ENCODE results near the gene CNIH3.
"Not testable (repeated sequence)": the region's sequence is repeated elsewhere in the genome, so short reads cannot be mapped to it uniquely, and the experiment has no call there.

CNIH3 gene

DNA sequence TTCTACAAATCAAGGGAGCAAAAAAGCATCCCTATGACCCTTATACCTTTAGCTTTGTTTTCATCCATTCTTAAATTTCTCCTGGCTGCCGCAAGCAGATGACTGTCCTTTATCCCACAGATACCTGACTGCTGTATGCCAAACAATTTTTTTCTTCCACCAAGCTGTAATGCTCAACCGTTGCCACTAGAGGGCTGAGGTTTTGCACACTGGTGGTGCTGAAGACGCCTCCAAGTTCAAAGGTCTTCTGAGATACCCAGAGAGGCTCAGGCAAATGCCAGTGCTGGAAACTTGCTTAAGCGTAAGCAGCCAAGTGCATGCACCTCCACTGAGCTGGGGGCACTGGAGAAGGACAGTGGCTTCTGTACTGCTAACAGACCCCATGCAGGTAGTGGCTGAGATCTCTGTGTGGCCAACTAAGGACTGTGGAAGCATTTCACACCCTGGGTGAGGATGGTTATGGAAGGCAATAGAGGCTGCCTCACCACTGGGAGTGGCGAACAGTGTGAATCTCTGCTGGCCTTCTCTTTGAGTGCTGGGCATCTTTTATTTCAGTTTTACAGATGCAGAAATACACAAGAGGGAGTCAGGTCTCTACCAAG lies 28.5 kb downstream of the CNIH3 start:
- peak; percentile 32 to 39 for DNase-seq

- DNase-seq = no peak
Measured at GRCh38 chr1:224647449-224647848, 31.3 kb downstream of the CNIH3 start.

DNA sequence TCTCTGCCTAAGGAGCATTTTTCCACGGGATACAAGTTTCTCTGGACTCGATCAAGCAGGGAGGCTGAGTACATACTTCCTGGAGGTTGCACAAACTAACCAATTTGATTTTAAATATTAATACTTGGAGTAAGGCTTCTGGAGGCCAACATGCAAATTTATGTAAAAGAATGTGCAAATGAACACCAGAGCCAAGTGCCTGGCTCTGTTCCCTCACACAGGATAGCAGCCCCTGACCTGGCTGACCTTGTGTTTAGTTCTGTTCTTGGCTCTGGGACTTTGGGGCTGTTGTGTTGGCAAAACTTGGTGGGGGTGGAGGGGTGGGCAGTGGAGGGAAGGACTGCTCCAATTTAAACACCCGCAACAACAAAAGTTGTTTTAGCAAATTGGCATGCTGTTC lies 34.2 kb downstream of the CNIH3 start:
- no peak for DNase-seq

GRCh38 chr1:224651188-224651587 lies 35.1 kb downstream of the CNIH3 start:
- no peak for DNase-seq

DNA sequence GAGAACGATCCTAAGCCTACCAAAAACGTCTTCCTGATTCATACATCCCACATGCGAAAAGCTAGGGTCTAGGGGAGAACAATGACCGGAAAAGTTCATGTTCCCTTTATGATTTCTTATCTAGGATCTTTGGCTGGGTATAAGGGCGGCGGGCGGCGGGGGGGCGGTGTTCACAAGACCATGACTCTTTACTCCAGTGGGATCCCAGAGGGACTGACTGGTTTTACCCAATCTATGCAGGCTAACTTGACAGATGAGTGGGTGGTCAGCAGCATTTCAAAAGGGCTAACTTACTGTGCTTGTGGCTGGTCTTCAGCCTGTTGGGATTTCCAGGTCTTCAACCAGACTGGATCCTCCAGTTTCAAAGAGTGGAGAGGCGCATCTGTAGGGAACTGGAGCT lies 40.3 kb downstream of the CNIH3 start:
- DNase-seq = no peak

GRCh38 chr1:224660074-224660473 lies 44.0 kb downstream of the CNIH3 start:
- DNase-seq = no peak

- DNase-seq = no peak
Measured at GRCh38 chr1:224662870-224663269, 46.8 kb downstream of the CNIH3 start.

DNA sequence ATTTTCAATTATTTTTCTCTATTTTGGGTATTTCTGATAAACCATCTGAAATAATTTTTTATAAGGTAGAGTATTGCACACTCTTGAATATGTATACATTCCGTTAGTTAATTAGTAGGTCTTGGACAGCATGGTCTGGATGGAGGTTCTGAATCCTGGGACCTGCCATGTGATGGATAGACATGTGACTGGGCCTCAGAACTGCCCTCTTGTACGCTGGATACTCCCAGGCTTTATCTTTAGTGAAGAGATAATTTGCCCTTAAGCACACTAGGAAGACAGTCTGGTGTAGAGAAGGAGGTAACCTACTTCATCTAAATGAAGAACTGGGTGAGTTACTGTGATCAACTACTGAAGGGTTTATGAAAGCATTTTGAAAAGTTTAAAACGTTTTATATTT lies 48.9 kb downstream of the CNIH3 start:
- DNase-seq = no peak

DNA sequence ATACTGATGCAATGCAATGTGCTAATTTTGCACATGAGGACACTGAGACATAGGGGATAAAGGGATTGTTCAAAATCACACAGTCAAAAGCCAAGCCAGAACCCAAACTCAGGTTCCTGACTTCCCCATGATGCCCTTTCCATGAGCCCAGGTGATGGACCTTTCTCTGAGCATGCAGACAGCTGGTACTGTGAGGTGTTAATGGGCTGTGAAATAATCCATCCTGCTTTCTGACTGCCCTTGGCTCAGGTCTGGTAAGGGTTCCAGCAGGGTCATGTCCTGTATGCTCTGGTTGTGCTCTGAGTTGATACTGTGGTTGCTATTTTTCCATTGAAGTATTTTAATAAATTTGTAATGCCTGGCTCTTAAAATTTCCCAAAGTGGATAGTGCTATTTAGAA lies 50.0 kb downstream of the CNIH3 start:
- no peak for DNase-seq

GRCh38 chr1:224666913-224667312 lies 50.8 kb downstream of the CNIH3 start:
- no peak for DNase-seq

DNA sequence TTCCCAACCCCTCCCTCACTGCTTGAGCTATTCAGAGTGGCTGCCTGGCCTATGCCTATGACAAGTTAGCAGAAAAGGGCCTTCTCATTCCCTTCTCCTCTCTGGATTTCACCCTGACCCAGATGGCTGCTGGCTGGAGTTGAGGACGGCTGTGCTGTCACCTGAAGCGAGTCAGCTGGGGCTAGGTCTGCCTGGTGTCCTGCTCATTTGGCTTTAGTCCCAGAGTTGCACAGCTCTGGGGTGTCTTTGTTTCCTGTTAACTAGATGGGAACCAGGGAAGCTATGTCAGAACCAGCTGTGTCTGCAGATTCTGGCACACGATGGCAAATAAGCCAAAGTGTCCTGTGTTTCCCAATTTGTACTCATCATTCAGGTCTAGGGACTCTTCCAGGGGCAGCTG lies 52.9 kb downstream of the CNIH3 start:
- no peak for DNase-seq

DNA sequence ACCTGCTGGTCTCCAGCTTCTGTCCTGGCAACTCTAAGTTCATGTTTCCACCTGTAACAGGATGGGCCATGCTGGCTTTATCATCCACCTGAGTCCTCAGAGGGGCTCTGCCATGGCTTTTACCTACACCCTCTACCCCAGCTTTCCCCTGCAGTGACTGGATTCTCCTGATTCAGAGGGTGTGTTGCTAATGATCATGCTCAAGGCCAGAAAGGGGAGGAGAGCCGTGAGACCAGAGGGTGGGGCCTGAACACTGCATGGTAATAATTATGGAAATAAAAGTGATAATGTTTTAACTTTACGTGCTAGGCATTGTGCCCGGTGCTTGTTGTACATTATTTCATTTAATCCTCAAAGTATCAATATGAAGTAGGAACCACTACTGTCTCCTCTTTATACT lies 53.3 kb downstream of the CNIH3 start:
- DNase-seq = no peak

GRCh38 chr1:224670506-224670905 lies 54.4 kb downstream of the CNIH3 start:
- no peak for DNase-seq

DNA sequence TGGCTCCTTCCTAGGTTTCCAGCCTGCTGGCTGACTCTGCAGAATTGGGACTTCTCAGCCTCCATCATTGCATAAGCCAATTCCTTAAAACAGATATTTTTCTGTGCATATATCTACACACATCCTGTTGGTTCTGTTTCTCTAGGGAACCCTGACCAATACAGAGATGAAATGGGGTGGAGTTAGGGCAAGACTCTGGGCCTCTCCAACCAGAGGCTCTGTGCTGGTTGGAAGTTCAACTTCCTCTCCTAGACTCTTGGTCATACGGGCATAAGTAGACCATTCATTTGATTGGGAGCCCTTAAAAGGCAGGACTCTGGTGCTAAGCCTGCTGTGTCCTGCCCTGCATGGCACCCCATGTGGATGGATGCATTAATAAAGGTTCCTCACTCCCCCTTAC lies 55.0 kb downstream of the CNIH3 start:
- no peak for DNase-seq

- no peak for DNase-seq
Measured at GRCh38 chr1:224673141-224673540, 57.0 kb downstream of the CNIH3 start.

DNA sequence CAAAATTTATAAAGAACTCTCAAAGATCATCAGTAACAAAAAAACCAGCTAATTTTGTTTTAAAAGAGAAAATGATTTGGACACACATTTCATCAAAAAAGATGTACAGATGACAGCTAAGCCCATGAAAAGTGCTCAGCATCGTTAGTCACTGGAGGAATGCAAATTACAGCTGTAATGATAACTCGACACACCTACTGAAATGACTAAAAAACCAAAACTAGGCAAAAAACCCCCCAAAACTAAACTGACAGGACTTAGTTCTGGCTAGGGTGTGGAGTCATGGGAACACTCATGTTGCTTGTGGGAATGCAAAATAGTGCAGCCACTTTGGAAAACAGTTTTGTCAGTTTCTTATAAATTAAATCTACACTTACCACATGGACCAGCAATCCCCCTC lies 59.5 kb downstream of the CNIH3 start:
- no peak for DNase-seq

DNA sequence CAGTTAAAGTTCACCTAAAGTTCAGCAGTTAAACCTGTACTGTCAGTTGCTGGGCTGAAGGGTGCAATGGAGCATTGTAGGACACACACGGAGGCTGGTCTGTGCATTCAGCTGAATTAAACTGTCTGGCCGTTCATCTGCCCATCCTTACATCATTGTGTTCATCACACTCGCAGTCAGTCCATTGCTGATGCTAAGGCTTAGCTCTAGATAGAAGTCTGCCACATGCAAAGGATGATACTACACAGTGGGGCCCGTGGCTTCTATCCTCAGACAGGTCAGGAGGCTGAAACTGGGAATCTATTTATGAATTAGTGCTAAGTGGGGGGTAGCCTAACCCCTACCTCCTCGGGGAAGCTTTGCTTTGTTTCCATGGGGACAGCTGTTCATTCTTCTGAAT lies 60.4 kb downstream of the CNIH3 start:
- DNase-seq = no peak

- no peak for DNase-seq
Measured at GRCh38 chr1:224678168-224678567, 62.1 kb downstream of the CNIH3 start.

DNA sequence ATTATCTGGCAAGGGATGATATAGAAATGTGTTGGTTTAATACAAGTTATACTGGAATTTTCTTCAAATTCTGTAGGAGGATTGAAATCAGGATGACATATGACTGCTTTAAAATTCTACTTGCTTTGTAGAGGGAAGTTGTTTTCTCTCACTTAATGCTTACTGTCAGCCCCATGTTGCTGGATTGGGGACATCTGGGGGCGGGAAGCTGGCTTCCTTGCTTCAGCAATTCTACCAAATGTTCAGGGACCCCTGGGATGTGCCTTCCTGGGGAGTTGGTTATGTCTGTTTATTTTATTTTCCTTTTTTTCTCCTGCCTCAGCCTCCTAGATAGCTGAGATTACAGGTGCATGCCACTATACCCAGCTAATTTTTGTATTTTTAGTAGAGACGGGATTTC lies 63.5 kb downstream of the CNIH3 start:
- DNase-seq = no peak

DNA sequence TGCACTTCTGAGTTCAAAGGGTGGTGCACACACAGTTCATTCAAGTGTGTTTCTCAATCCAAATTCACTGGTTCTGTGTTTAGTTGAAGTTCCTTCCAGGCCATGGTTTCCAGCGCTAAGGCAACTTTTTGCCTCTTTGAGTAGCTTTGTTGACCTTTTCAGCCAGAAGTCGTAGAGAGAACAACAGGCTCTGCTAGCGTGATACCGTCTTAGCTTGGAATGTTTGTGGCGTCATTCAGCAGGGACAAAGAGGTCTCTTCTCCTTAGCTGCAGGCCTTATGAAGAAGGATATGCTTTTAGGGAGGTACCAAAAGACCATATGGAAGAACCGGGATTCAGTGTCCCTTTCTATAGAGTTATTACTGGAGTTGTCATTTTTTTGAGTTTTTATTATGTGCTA lies 65.7 kb downstream of the CNIH3 start:
- no peak for DNase-seq

DNA sequence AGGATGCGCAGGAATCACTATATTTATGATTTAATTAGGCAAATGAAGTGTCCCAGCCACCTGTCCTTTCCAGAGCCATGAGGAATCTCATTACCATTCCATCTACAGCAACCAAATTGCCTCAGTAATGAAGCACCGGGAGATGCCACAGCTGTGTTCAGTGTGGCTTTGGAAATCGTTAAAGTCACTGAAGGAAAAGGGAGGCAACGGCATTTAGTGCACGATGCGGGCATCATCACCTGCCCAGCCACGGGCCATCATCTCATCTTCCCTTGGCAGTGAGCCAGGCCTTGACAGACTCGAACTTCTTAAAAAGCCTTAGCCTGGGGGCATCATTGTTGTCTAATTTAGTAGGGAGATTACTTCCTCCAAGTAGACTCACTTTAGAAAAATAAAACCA lies 67.8 kb downstream of the CNIH3 start:
- no peak for DNase-seq

- DNase-seq = no peak
Measured at GRCh38 chr1:224684979-224685425, 68.9 kb downstream of the CNIH3 start.

DNA sequence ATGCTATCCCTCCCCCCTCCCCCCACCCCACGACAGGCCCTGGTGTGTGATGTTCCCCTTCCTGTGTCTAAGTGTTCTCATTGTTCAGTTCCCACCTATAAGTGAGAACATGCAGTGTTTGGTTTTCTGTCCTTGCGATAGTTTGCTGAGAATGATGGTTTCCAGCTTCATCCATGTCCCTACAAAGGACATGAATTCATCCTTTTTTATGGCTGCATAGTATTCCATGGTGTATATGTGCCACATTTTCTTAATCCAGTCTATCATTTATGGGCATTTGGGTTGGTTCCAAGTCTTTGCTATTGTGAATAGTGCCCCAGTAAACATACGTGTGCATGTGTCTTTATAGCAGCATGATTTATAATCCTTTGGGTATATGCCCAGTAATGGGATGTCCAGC lies 70.0 kb downstream of the CNIH3 start:
- not testable (repeated sequence) for DNase-seq

DNA sequence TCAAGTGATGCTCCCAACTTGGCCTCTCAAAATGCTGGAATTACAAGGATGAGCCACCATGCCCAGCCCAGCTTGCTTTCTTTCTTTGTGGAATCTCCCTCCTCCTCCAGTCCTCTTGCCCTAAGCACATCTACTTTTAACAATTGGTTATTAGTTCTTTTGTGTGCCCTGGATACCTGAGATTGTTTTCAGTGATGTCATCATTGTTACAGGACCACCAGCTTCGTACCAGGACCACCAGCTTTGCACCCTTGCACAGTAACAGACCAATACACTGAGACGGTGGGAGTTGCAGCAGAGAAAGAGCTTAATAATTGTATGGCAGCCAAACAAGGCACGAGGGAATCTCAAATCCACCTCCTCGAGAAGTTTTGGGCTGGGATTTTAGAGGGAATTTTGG lies 71.3 kb downstream of the CNIH3 start:
- no peak for DNase-seq

DNA sequence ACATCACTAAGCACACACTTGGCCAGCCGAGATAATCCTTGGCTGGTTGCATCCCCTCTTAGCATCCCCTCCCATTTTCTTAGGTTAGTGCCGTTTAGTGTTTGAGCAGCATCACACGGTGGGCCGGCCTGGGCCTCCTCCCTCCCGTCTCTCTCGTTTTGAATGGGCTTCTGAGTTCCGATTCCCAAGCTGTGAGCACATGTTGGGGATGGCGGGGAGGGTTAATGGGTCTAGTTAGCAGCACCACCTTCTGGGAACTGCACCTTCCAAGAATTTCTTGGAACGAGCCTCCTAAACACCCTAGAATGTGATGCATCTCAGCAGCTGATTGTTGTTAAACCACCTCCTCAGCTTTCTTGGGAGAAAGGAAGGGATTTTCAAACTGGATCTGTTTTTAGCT lies 73.3 kb downstream of the CNIH3 start:
- no peak for DNase-seq

- DNase-seq = no peak
Measured at GRCh38 chr1:224690576-224690975, 74.5 kb downstream of the CNIH3 start.

All from AML-193 (cell line).